Inflammatory macrophage treated with lipopolysaccharide for 4 hours (primary cell): Measurements from ENCODE around the gene CDH4.
"Not testable (repeated sequence)": the region's sequence is repeated elsewhere in the genome, so short reads cannot be mapped to it uniquely, and the experiment has no call there.

Source experiments
- DNase-seq: peaks from one replicate; pipeline ENCODE4 v3.0.0-alpha.2; 2020

The CDH4 gene

DNA sequence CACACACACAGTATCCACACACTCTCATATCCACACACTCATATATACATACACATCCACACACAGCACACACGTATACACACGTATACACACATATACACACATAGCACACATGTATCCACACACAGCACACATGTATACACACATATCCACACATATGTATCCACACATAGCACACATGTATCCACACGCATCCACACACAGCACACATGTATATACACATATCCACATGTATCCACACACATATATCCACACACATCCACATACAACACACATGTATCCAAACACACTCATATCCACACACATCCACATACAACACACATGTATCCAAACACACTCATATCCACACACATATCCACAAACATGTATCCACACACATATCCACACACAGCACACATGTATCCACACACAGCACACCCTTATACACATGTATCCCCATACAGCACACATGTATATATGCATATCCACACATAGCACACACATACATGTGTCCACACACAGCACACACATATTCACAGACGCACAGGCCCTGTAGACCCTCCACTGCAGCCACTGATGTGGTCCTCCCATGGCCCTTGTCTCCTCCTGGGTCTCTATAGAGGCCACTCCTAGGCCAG lies 172.1 kb downstream of the CDH4 start:
- no peak for DNase-seq

DNA sequence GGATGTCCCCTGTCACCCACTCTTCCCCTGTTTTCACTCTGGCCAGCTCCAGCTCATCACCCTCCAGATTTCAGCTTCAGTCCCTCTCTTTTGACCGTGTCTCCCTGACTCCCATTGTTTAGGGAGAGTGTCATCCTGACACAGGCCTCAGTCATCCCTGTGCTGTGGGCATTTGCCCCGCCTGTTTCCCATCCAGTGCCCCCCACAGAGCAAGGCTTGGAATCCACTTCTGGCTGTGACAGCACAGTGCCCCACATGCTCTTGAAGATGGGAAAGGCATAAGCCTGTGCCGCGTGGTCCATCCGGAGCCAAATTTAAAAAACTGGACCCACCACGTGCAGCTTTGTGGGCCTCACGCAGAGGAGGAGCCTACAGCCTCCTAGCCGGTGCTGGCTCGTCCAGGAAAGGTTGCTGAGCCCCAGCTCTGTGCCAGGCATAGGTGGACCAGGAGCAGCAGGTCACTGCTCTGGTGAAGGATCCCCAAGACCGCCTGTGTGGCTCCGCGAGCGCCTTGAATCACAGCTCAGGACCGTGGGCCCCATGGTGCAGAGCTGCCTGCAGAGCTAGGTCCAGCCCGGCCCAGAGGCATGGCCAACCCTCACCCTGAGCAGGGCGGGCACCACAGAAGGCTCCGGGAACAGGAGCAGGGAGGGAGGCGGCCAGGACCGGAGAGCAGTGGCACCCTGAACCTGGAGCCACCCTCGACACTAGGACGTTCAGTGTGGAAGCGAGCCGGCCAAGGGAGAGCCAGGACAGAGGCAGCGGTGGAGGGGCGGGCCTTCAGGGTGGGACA lies 172.8 kb downstream of the CDH4 start:
- DNase-seq: no peak

DNA sequence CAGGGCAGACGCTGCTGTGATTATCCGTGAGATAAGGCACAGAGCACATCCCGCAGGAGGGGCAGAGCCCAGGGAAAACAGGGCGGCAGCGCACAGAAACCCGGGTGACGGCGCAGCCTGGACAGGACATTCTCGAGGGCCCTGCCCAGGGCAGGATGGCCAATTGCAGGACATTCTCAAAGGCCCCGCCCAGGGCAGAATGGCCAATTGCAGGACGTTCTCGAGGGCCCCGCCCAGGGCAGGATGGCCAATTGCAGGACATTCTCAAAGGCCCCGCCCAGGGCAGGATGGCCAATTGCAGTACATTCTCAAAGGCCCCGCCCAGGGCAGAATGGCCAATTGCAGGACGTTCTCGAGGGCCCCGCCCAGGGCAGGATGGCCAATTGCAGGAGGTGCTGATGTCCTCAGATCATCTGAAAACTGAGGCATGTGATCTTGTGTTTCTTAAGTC lies 173.5 kb downstream of the CDH4 start:
- not testable (repeated sequence) for DNase-seq

DNA sequence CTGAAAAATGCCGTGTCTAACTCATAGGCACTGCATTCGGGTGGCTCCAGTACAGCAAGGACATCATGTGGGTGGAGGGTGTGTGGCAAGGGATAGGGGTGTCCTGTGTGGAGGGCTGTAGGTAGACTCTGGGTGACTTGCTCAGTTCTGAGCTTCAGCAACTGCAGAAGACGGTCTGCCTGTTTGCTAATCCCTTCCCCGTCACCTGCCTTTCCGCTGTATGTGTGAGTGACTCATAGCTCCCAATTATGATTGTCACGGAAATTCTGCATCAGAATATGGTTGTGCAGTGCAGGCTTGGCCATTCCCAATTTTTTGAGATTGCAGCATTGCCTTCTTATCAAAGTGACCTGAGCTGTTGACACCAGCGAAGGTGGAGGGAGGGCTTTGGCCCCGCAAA lies 174.3 kb downstream of the CDH4 start:
- DNase-seq: no peak

DNA sequence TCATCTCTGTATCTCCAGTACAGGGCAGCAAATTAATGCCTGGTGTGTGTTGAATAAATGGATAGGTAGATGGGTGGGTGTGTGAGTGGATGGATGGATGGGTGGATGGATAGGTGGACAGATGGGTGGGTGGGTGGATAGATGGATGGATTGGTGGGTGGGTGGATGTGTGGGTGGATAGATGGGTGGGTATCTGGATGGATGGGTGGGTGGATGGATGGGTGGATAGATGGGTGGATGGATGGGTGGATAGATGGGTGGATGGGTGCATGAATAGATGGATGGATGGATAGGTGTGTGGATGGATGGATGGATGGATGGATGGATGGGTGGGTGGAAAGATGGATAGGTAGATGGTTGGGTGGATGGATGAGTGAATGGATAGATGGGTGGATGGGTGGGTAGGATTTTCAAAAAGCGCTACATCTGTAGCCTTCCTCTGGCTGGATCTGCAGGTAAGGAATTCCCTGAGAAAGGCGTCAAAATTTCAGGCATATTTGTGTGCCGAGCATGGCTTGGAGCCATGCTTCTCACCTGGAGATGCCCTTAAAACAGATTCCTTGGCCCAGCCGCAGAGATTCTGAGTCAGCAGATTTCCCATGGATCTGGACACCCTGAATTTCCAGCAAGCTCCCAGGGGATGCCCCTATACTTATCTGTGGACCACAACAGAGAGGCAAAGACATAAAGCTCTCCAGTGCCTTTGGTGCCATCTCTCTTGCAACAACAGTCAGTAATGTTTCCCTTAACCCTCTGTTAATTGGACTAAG lies 177.6 kb downstream of the CDH4 start:
- no peak for DNase-seq

DNA sequence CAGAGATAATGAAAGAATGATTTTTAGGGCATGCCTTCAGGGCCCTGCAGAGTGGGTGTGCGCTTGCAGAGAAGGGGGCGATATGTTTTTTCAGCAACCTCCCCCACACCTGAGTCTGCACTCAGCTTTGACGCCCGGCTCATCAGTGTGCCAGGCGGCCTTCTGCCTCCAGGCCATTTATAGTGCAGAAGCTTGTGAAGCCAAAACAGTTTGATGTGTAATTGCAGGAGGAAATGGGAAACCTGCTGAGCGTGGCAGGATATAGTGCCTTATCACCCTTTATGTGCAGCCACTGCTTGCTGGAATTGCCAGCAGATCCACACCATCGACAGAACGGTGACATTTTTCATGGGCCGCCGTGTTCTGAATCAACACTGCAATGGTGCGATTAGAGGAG lies 178.2 kb downstream of the CDH4 start:
- no peak for DNase-seq

DNA sequence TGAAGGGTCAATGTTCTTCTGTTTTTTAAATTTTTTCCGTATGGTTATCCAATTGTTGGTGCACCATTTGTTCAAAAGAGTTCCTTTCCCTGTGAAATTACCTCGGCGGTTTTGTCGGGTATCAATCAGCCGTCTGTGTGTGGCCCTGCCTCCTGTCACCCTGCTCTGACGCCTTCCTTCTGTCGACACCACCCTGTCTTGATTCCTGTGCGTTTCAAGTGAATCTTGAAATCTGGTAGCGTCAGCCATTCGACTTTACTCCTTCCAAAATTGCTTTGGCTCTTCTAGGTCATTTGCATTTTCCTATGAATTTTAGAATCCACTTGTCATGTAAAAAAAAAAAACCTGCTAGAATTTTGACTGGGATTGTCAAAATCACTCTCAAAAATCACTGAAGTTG lies 181.1 kb downstream of the CDH4 start:
- DNase-seq: no peak

DNA sequence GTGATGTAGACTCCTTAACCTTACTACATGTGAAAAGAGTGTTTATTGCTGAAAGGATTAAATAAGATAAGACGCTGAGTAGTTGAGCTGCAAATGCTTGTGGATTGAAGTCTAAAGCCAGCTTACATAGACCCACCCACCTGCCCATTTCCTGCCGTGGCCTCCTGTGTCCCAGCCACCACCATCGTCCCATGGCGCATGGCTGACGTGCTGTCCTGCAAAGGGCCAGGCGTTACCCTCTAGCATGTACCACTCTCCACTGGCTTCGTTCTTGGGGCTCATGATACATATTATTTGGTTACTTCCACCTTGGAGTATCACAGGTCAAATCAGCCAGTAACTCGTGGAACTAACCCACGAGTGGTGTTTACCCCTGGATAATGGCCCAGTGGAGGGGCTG lies 181.8 kb downstream of the CDH4 start:
- DNase-seq: no peak

DNA sequence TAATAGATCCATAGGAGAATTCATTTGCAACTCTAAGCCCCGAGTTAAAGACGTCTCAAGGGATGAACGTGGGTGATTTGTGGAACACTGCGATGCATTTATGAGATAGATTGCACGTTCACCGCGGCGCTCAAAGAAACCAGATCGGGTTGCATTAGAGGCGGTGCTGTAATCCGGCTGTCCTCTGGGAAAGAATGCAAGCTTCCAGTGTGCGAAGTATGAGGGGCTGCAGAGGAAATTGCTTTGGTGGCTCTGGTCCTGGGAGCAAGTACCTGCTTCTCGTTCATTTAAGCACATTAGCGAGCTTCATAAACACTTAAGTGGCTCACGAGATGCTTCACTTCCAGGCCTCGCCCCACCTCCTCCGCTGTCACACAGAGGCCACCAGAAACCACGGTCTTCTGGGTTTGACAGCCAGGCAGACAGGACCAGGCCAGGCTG lies 182.3 kb downstream of the CDH4 start:
- DNase-seq: no peak

DNA sequence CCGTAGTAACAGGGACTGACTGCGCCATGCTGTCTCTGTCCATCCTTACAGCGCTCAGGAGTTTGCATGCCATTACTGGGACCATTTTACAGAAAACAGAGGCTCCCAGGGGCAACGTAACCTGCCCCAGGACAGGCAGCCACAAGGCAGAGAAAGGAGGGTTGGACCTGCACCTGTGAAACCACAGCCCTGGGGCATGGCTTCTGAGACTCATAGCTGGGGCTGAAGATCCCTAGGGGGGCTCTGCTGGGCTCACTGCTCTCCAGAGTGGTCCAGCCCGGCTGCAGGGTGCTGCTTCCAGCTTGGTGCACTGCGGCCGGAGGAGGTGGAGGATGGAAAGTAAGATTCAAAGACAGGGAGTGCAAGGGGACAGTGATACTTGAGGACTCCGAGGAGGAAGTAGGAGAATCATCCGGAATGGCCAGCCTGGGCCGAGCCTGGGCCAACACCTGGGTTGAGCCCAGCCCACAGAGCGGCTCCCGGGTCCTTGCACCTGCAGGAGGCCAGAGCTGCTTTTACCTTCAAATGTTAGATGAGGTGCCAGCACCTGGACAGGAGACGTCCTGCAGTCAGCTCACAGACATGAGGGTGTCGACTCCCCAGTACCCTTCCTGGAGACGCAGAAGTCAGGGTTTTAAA lies 183.2 kb downstream of the CDH4 start:
- DNase-seq: no peak

DNA sequence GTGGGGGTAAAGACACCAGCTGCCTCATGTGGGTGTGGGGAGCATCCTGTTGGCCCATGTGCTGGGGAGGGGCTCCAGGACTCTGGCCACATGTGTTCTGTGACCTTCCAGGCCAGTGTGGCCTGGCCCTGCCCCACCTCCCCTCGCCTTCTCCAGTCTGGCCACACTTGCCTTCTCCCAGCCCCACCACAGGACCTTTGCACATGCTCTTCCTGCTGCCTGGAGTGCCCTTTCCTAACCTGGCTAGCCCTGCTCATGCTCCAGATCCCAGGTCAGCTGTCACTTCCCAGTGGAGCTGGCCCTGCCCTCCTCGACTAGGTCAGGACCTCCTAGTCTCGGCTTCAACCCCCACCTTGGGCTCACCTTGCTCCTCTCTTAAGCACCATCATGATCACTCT lies 183.8 kb downstream of the CDH4 start:
- no peak for DNase-seq

DNA sequence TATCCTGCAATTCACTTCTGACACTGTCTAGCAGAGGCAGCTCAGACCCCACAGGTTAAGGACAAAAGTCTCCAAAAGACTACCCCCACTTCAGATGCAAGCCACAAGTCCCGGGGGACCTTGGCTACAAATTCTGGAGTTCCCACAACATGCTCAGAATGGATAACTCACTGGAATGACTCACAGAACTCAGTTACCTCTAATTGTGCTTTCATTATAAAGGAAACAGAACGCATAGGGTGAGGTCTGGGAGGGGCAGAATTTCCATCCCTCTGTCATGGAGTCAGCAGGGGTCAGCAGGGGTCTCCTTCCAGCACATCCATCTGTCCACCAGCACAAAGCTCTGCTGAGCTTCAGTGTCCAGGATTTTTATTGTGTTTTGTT lies 184.2 kb downstream of the CDH4 start:
- no peak for DNase-seq

DNA sequence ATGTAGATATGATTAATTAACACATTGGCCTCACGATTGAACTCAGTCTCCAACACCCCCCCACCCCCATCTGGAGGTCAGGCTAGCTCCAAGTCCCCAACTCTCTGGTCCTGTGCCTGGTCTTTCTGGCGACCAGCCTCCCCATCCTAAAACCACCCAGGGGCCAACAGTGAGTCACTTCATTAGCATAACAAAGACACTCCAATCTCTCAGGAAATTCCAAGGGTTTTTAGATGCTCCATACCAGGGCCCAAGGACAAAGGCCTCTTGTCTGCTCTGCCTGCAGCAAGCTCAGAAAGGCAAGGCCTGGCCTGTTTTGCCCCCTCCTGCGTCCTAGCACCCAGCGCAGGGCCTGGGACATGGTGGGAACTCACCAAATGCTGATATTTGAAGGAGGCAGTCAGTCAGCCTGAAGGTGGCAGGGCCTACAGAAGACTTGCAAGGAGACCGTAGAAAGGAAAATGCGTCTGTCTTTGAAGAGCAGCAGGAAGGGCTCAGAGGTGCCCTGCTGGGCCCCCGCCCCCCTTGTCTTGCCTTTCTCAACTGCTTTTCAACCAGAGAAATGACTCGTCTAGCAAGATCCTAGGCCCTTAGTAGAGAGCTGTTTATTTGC lies 184.7 kb downstream of the CDH4 start:
- DNase-seq: no peak

DNA sequence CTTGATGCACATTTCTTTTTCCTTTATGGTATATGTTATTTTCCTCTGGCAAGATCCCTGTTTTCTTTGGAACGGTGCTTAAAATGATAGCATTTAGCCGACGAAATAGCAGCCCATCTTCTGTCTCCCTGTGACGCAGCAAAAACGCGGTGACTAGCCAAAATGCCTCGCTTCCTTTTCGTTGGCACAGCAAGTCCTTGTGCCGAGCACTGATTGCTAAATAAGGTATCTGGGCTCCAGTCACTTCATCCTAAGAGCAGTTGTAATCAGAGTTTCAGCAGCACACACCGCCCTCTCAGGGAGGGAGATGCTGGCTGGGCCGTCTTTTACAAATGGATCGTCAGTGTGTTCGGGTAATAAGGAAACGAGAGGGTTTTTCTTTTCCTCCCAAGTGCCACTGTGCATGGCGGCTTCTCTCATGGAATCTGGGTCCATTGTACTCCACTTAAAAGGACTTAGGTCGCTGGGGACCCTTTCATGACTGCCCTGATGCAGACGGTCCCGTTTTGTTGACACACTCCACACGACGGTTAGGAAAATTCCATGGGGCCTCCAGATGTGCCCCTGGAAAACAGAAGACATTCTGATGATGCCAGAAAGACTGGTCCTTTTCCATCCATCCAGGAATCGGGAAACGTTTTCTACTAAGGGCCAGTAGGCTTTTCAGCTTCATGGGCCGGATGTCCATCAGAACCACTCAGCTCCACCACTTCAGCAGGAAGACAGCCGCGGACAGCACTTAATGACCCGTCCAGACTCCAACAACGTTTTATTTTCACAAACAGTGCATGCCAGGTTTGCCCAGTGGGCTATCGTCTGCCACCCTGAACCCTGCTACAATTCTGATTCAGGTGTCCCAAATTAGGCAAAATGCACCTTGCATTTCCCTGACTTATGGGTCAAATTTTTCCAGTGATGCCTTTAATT lies 185.5 kb downstream of the CDH4 start:
- DNase-seq: no peak

DNA sequence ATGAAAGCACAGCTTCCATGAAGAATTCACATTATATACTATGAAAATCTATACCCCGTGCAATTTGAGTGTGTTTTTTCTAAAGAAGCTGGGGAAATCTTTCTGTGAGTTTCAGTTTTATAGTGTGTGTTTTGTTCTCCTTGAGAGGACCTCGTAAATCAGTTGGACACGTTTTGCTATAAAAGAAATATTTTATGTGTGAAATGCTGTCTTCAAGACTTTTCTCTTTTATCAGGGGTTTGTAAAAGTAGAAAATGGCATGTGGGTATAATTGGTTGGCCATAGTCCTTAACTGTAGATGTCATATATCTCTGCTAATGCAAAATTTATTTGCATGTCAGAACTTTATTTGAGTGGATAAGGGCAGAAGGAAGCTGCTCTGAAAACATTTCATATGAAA lies 186.2 kb downstream of the CDH4 start:
- DNase-seq: no peak

DNA sequence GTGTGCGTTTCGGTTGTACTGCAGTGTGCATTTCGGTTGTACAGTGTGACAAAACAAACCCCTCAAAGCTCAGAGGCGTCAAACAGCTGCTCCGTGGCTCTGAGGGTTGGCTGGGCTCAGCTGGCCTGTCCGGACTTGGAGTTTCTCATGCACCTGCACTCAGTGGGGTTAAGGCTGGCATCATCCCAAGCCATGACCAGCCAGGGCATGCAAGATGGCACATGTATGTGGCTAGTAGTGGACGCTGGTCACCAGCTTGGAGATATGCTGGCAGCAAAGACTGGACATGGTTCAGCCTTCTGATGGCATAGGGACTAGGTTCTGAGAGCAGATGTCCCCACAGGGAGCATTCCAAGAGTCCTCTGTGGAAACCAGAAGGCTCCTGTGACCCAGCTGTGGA lies 187.2 kb downstream of the CDH4 start:
- DNase-seq: no peak

DNA sequence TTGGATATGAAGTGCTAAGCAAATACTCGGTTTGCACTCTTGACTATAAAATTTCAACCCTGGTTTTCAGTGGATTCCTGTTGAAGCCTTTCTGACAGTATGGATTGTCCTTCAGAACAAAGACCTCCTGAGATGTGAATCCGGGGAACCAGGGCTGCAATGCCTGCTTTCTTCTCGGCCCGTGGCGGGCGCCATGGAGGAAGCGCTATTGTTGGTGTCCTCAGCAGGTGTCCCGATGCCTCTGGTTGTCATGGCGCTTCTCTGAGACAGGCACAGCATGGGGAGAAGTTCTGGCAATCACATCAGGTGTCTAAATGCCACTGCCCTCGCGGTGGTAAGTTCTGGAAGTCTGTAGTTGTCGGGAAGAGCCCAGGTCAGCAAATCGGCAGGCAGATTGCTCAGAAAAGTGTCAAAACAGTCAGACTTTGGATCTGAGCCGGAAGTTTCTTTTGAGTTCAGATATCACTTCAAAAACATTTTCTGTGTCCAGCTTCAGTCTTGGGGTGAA lies 188.5 kb downstream of the CDH4 start:
- DNase-seq: no peak

DNA sequence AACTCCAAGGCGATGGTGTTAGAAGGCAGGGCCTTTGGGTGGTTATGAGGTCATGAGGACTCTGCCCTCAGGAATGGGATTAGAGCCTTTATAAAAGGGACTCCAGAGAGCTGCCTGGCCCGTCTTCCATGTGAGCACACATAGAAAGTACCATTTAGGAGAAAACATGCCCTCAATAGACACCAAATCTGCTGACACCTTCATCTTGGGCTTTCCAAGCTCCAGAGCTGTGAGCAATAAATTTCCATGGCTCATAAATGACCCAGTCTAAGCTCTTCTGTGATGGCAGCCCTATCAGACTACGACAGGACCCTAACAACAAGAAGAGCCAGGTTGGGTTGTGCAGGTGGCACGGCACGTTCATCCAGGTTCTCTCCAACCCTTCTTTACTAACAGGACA lies 189.5 kb downstream of the CDH4 start:
- no peak for DNase-seq

DNA sequence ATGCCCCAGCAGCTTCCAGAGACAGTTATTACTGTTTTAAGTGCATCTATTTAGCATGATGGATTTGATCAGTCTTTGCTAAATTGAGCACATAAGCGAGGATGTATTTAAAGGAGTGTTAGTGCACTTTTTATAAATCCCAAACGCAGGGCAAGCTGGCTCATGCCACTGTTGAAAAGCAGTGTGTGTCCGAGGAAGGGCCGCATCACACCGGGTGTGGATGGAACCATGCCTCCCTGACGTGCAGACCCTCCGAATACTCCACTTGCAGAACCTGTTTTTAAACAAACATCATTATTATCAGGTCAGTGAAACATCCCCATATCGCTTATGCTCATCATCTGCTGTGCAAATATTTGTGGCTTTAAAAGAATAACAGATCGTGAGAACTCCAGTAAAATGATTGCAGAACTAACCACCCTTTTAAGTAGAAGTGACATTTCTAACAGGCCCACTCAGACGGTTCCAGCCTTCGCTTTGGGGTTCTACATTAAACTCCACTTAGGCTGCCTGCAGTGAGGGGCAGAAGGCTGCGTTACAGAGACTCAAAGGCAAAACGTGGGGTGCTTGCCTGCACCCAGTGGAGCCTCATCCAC lies 190.1 kb downstream of the CDH4 start:
- DNase-seq: no peak

DNA sequence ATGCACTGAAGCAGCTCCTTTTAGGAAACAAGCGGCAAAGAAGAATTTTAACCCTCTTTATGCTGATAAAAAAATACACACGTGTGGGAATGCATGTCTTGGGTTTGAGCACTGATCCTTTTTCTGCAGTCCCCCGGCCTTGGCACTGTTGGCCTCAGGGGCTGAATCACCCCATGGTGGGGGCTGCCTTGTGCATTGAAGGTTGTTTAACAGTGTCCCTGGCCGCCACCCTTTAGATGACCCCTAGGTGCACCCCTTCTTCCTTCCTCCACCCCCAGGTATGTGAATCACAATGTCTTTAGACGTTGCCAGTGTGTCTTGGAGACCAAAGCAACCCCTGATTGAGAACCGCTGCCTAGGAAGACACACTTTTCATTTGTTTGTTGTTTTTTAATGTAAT lies 190.7 kb downstream of the CDH4 start:
- no peak for DNase-seq

DNA sequence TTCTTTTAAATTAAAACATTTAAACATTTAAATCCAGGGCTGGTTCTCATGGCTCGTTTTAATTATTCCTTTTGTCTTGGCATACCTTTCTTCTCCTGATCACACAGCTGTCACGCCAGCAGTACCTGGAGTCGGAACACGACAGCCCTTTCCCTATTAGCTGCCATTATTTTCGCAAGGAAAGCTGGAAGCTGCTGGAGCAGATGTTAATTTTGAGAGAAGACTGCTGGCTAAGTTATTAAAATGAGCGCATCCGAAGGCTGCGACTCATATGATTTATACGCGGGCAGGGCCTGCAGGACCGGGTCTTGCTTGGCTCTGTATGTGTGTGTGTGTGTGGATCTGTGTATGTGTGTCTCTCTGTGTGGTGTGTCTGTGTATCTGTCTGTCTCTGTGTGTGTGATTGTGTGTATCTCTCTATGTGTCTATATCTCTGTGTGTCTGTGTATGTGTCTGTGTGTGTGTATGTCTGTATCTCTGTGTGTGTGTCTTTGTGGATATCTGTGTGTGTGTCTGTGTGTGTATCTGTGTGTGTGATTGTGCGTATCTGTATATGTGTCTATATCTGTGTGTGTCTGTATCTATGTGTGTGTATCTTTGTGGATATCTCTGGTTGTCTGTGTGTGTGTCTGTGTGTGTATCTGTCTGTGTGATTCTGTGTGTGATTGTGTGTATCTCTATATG lies 191.5 kb downstream of the CDH4 start:
- DNase-seq: no peak
